T-cell (primary cell): ENCODE results near the gene CTNNBIP1. TPM values are rescaled to one million over a fixed set of nuclear protein-coding genes. Genes with fewer than 3 reads are reported as not detected.

Experiments
- ATAC-seq, 4 experiments: fragments of 200-7000 bp in 3 of 4; fragments of 150-1000 bp in 1 of 4; cut with Tn5 transposase; replicated peaks in 1 of 4; 1 replicate in 3 of 4; 2 replicates in 1 of 4; pipeline ENCODE4 v1.10.0; 2021; ENCODE audit warnings: moderate library complexity in 3 of 4, mild to moderate bottlenecking in 2 of 4, moderate number of reproducible peaks in 1 of 4
- CTCF ChIA-PET, 2 donors: fragments of 300-600 bp; sonication (Branson Sonifier 250); formaldehyde crosslinking; loops; one replicate each; lab custom pipeline; 2022; ENCODE audit warnings: antibody characterized with exemption in 2 of 2; lab: Charles Lee
- POLR2A ChIA-PET, 2 donors: fragments of 300-600 bp; sonication (Branson Sonifier 250); formaldehyde crosslinking; loops; one replicate each; lab custom pipeline; 2022; ENCODE audit warnings: antibody characterized with exemption in 2 of 2; lab: Charles Lee
- DNase-seq, 35 experiments: peaks; one replicate each; pipeline versions ENCODE4 v3.0.0 to v3.0.0-alpha.2; 2013 to 2023
- H3K27ac ChIP-seq: one replicate; pipeline ENCODE4 v1.5.1; 2013; ENCODE audit warnings: low read length
- H3K27me3 ChIP-seq, 2 experiments: replicated peaks in 1 of 2; 1 replicate in 1 of 2; 2 replicates in 1 of 2; pipeline versions ENCODE4 v1.6.1 to v1.7.0; 2013; ENCODE audit warnings: low read length in 1 of 2, mixed read lengths in 1 of 2; ENCODE audit not compliant: control insufficient read depth in 2 of 2, insufficient read depth in 2 of 2; ENCODE audit errors: extremely low read depth in 1 of 2
- H3K36me3 ChIP-seq, 2 donors: 1 replicate in 1 of 2; 2 replicates in 1 of 2; pipeline versions ENCODE4 v1.6.1 to v1.7.0; 2013; ENCODE audit warnings: low read length in 1 of 2; ENCODE audit not compliant: control insufficient read depth in 2 of 2, insufficient read depth in 1 of 2; ENCODE audit errors: extremely low read depth in 1 of 2
- H3K4me1 ChIP-seq, 2 experiments: 1 replicate in 1 of 2; 2 replicates in 1 of 2; pipeline versions ENCODE4 v1.6.1 to v1.7.0; 2013; ENCODE audit warnings: low read length in 2 of 2, mixed read lengths in 1 of 2; ENCODE audit not compliant: insufficient read depth in 2 of 2, control insufficient read depth in 1 of 2; ENCODE audit errors: extremely low read depth in 1 of 2
- H3K4me3 ChIP-seq, 2 donors: 1 replicate in 1 of 2; 2 replicates in 1 of 2; pipeline versions ENCODE4 v1.5.1 to v1.7.0; 2013; ENCODE audit warnings: mild to moderate bottlenecking in 2 of 2, low read length in 1 of 2, moderate library complexity in 1 of 2; ENCODE audit not compliant: control insufficient read depth in 1 of 2; ENCODE audit errors: extremely low read depth in 1 of 2
- H3K9me3 ChIP-seq: 2 replicates; pipeline ENCODE4 v1.7.0; 2013
- H3K27ac Mint-ChIP-seq, 2 donors: one replicate each; pipeline ENCODE4 v1.8.0; 2020 to 2021; ENCODE audit warnings: mild to moderate bottlenecking in 2 of 2, mixed read lengths in 2 of 2
- H3K27me3 Mint-ChIP-seq, 2 donors: one replicate each; pipeline ENCODE4 v1.8.0; 2021 to 2022; ENCODE audit warnings: mixed read lengths in 2 of 2
- H3K36me3 Mint-ChIP-seq: one replicate; pipeline ENCODE4 v1.8.0; 2021; ENCODE audit warnings: mixed read lengths
- H3K4me1 Mint-ChIP-seq, 3 donors: one replicate each; pipeline ENCODE4 v1.8.0; 2020 to 2022; ENCODE audit warnings: mixed read lengths in 3 of 3, mild to moderate bottlenecking in 1 of 3
- H3K4me3 Mint-ChIP-seq, 3 donors: one replicate each; pipeline ENCODE4 v1.8.0; 2020 to 2022; ENCODE audit warnings: mild to moderate bottlenecking in 3 of 3, mixed read lengths in 3 of 3, moderate library complexity in 3 of 3
- H3K9me3 Mint-ChIP-seq, 3 donors: one replicate each; pipeline ENCODE4 v1.8.0; 2020 to 2022; ENCODE audit warnings: mixed read lengths in 3 of 3
- WGBS: methylation state at CpG from one replicate; pipeline ENCODE4 v1.1.5; 2013; ENCODE audit warnings: missing lambda C conversion rate; ENCODE audit not compliant: insufficient coverage; 5-methylcytosine and 5-hydroxymethylcytosine counted together
- total RNA-seq, 35 experiments: library from RNA in 6 of 35; stranded (reverse) in 6 of 35; fragments of 120-200 nt in 1 of 35; gene quantifications; one replicate each; pipeline versions ENCODE4 v1.2.1 to v1.2.4 and lab custom pipeline; 2013 to 2026

Gene CTNNBIP1
- total RNA-seq, 5 donors from 2014 or later (not counting 1 experiment from before 2014, with no cell fraction given) = 9.1 to 11.1 (median 9.6) TPM

DNA sequence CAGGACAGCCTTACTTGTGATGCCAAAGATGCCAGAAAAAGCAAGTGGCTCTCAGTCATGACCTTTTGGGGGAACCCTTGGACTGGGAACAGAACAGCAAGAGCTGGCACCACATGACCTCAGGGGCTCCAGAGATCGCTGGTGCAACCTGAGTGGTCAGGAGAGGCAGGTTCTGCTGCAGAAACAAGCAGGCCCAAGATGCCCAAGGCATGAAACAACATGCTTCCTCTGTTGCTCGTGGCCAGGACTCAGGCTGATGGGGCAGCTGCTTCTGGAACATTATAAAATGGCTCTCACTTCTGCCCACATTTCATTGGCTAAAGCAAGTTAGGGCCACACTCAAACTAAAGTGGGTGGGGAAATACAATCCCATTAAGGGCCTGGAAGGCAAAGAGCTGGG lies 68.6 kb downstream of the CTNNBIP1 start:
- no peak overlapping the region for H3K4me3 ChIP-seq
- Mint-ChIP-seq H3K9me3 (no peaks in the 10 kb centered on the region), H3K36me3 (no peaks in the 10 kb centered on the region), H3K27ac (no peak overlapping the region), H3K27me3 (no peaks in the 10 kb centered on the region), H3K4me3 (no peak overlapping the region), H3K4me1 (no peaks in the 10 kb centered on the region)
- no peaks in the 10 kb centered on the region for H3K4me1 ChIP-seq
- CTCF ChIA-PET = no interaction called here
- WGBS = 67% methylated on average over 2 of the region's 2 CpGs
- H3K9me3 ChIP-seq = no peaks in the 10 kb centered on the region
- H3K36me3 ChIP-seq = no peaks in the 10 kb centered on the region
- no peaks in the 10 kb centered on the region for H3K27me3 ChIP-seq
- DNase-seq (no peak), ATAC-seq (no peak)
- POLR2A ChIA-PET = interaction anchor here in 1 of 2 donors (0.7 kb wide), 1 partner anchor 12 kb away, joined by 3 read pairs; no protein-coding TSS in a partner anchor
- no peak overlapping the region for H3K27ac ChIP-seq

DNA sequence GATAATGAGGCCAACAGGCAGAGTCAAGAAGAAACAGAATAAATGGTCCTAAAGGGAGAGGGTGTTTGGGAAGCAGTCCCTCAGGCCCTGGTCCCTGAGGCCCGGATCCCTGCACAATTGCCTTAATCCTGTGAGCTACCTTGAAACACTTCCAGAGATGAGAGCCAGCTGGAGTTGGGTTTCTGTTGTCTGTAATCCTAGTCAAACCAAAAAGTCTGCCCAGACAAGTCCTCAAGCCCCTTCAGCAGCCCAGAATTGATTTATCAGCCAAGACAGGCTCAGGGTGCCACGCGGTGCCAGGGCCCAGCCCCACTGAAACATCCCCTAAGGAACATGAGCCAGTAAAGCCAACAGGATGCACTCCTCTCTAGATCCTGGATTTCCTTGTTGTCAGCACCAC lies 69.9 kb downstream of the CTNNBIP1 start:
- WGBS = 89% methylated on average over 3 of the region's 3 CpGs
- Mint-ChIP-seq H3K9me3 (no peaks in the 10 kb centered on the region), H3K27me3 (no peaks in the 10 kb centered on the region), H3K4me1 (no peaks in the 10 kb centered on the region), H3K27ac (no peak overlapping the region), H3K4me3 (no peak overlapping the region), H3K36me3 (no peaks in the 10 kb centered on the region)
- Histone ChIP-seq H3K27me3 (peaks cover 0 to 4% of the 10 kb centered on the region in 2 experiments), H3K27ac (no peak overlapping the region), H3K4me3 (no peak overlapping the region), H3K4me1 (no peaks in the 10 kb centered on the region), H3K36me3 (no peaks in the 10 kb centered on the region), H3K9me3 (no peaks in the 10 kb centered on the region)
- ATAC-seq (no peak), DNase-seq (no peak)
- POLR2A ChIA-PET = interaction anchor here in 1 of 2 donors (0.6 kb wide), 1 partner anchor 1753 kb away, joined by 4 read pairs; no protein-coding TSS in a partner anchor
- CTCF ChIA-PET = no interaction called here

DNA sequence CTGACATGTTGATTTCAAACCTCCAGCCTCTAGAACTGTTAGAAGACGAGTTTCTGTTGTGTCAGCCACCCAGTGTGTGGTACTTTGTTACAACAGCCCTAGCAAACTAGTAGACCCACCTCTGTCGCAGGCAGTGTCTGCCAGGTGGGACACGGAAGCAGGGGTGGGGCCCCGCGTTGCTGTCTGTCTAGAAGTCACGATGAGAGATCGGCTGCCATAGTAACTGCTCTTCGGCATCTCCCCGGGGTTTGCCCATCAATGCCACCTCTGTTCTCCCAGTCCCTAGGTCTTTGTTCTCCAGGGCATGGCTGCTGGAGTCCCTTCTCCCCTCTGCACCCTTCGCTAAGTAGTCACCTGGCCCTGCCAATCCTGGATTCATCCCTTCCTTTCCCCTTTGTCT lies 71.1 kb downstream of the CTNNBIP1 start:
- peaks cover 0 to 4% (median 0%) of the 10 kb centered on the region in 3 donors for H3K4me1 Mint-ChIP-seq
- CTCF ChIA-PET = no interaction called here

DNA sequence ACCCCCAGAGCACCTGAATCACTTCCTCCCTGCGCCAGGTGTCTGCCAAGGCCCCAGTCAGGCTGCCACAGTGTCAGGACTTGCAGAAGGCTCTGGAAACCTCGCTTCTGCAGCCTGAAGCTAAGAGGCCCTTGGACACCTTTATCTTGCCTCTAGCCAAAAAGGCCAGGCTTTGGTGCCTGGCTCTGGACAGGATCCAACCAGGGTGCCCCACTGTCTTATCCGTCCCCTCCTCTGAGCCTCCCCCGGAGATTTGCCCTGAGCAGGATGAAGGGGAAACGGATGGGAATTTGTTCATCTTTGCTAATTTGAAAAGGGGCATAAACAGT lies 73.5 kb downstream of the CTNNBIP1 start:
- H3K4me1 Mint-ChIP-seq = peaks cover 0 to 6% (median 0%) of the 10 kb centered on the region in 3 donors
- Histone ChIP-seq H3K4me1 (peaks cover 0 to 7% of the 10 kb centered on the region in 2 experiments), H3K27ac (no peak overlapping the region), H3K4me3 (no peak overlapping the region), H3K36me3 (no peaks in the 10 kb centered on the region), H3K27me3 (peaks cover 0 to 4% of the 10 kb centered on the region in 2 experiments), H3K9me3 (no peaks in the 10 kb centered on the region)
- ChIA-PET CTCF (no interaction called here), POLR2A (no interaction called here)
- H3K27ac Mint-ChIP-seq = no peak overlapping the region
- no peaks in the 10 kb centered on the region for H3K27me3 Mint-ChIP-seq
- no peak for DNase-seq
- no peak overlapping the region for H3K4me3 Mint-ChIP-seq
- no peaks in the 10 kb centered on the region for H3K9me3 Mint-ChIP-seq
- 77% methylated on average over 2 of the region's 5 CpGs for WGBS
- H3K36me3 Mint-ChIP-seq = no peaks in the 10 kb centered on the region
- no peak for ATAC-seq

More for the DNA sequence above, 71.1 kb downstream of the CTNNBIP1 start:
- H3K27ac Mint-ChIP-seq = no peak overlapping the region
- peaks cover 0 to 7% of the 10 kb centered on the region in 2 experiments for H3K4me1 ChIP-seq
- H3K9me3 Mint-ChIP-seq = no peaks in the 10 kb centered on the region
- WGBS = 89% methylated on average over 10 of the region's 10 CpGs
- no peaks in the 10 kb centered on the region for H3K36me3 ChIP-seq
- H3K27ac ChIP-seq = no peak overlapping the region
- H3K9me3 ChIP-seq = no peaks in the 10 kb centered on the region
- DNase-seq = no peak
- POLR2A ChIA-PET = no interaction called here
- H3K4me3 ChIP-seq = no peak overlapping the region
- H3K36me3 Mint-ChIP-seq = no peaks in the 10 kb centered on the region
- H3K27me3 Mint-ChIP-seq = no peaks in the 10 kb centered on the region
- H3K4me3 Mint-ChIP-seq = no peak overlapping the region
- H3K27me3 ChIP-seq = peaks cover 0 to 4% of the 10 kb centered on the region in 2 experiments
- no peak for ATAC-seq

DNA sequence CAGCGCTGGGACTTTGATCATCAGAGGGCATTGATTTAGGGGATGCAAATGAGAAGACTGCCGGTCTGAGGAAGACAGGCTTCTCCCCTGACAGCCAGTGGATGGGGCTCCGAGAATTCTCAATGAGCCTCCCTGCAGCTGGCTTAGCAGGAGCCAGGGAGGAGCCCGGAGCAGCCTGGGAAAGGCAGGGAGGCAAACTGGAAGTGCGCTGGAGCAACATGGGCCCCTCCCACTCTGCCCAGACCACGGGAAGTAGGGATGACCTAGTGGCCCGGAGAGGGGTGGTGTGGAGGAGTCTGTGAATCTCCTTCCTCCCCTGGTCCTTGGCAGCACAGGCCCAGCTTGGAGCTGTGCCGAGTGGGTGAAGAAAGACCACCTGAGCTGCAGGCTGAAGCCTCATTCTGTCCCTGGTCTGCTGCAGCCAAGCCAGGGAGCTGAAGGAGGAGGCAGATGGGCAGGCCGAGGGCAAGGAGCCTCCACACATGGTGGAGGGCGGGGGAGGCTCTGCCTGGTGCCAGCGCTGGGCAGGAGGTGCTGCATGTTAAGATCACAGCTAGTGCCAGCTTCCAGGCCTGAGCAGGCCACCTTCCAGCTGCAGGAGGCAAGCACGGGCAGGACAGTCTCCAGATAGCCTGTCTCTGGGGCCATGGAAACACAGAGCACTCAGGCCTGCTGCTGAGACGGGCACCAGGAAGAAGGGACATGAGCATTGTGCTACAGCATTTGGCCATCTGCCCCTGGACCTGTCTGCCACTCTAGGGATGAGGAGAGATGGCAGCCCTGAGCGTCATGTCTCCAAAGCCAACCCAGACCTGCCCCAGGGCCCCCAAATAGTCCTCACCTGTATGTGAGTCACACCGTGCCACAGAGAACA lies 74.1 kb downstream of the CTNNBIP1 start:
- no peaks in the 10 kb centered on the region for H3K9me3 Mint-ChIP-seq
- Histone ChIP-seq H3K4me1 (peaks cover 0 to 7% of the 10 kb centered on the region in 2 experiments), H3K4me3 (no peak overlapping the region), H3K36me3 (no peaks in the 10 kb centered on the region), H3K27me3 (peaks cover 0 to 4% of the 10 kb centered on the region in 2 experiments), H3K9me3 (no peaks in the 10 kb centered on the region), H3K27ac (no peak overlapping the region)
- ATAC-seq (no peak), DNase-seq (no peak)
- H3K27me3 Mint-ChIP-seq = no peaks in the 10 kb centered on the region
- H3K36me3 Mint-ChIP-seq = no peaks in the 10 kb centered on the region
- ChIA-PET POLR2A (no interaction called here), CTCF (no interaction called here)
- no peak overlapping the region for H3K4me3 Mint-ChIP-seq
- no peak overlapping the region for H3K27ac Mint-ChIP-seq
- H3K4me1 Mint-ChIP-seq = peaks cover 0 to 6% (median 0%) of the 10 kb centered on the region in 3 donors
- 86% methylated on average over 11 of the region's 15 CpGs for WGBS

DNA sequence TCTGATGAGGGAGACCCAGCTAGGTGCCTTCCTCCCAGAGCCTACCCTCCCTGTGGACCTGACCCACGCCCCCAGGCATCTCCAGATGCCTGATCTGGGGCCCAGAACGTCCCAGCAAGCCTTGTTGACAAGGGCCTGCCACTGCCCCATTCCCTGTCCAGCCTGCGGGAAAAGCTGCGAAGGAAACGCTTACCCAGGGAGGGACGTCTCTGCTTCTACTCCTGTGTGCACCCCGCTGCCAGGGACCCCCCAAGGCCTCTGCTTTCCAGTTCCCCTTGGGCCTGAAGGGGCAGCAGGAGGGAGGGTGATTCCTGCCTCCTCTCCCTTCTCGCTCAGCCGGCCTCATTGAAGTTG lies 74.7 kb downstream of the CTNNBIP1 start:
- ChIA-PET CTCF (no interaction called here), POLR2A (interaction anchor here in 1 of 2 donors (0.6 kb wide), 1 partner anchor 371 kb away, joined by 3 read pairs; no protein-coding TSS in a partner anchor)
- ATAC-seq = no peak
- Histone ChIP-seq H3K4me3 (no peak overlapping the region), H3K9me3 (no peaks in the 10 kb centered on the region), H3K4me1 (peaks cover 0 to 7% of the 10 kb centered on the region in 2 experiments), H3K27ac (no peak overlapping the region), H3K27me3 (peaks cover 0 to 4% of the 10 kb centered on the region in 2 experiments), H3K36me3 (no peaks in the 10 kb centered on the region)
- WGBS = 74% methylated on average over 7 of the region's 9 CpGs
- Mint-ChIP-seq H3K36me3 (no peaks in the 10 kb centered on the region), H3K27me3 (no peaks in the 10 kb centered on the region), H3K9me3 (no peaks in the 10 kb centered on the region), H3K4me1 (peaks cover 0 to 6% (median 0%) of the 10 kb centered on the region in 3 donors), H3K27ac (no peak overlapping the region), H3K4me3 (no peak overlapping the region)
- no peak for DNase-seq
